Activated CD4-positive, CD25-positive, alpha-beta regulatory T cell treated with anti-CD3 and anti-CD28 coated beads, Interleukin-2, amount 50 U/mL, for 16 hours (primary cell): ENCODE data around the gene WDR27.

Experiments used
- DNase-seq: peaks from one replicate; pipeline ENCODE4 v3.0.0-alpha.2; 2020; ENCODE audit warnings: low read depth, low spot score

Gene WDR27

DNA sequence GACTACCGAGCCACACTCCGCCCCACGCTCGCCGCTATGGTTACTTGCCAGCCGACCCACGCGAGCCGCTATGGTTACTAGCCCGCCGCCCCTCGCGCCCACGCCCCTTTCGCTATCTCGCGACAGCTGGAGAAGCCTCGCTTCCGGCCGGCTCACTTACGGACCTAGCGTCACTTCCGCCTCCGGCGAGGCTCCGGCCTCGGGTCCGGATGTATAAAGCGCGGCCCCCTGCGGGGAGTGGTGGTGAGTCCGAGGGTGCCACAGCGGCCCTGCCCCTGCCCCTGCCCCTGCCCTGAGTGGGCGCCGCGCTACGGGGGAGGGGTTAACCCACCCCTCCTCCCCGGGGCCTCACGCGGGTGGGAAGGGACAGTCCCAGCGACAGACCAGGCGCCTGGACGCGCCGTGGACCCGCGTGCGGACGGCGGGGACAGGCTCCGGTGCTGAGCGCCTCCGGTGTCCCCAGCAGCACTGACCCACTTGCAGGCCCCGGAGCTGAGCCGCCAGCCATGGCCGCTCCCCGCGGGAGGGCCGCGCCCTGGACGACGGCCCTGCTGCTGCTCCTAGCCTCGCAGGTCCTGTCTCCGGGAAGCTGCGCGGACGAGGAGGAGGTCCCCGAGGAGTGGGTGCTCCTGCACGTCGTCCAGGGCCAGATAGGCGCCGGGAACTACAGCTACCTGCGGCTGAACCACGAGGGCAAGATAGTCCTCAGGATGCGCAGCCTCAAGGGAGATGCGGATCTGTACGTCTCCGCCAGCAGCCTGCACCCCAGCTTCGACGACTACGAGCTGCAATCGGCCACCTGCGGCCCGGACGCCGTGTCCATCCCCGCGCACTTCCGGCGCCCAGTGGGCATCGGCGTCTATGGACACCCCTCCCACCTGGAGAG, at the start of gene WDR27, which contains the start of gene C6orf120:
Gene WDR27 (minus strand): TSS at position 76 of the 886 bp plus-strand sequence. CDS start 13,024 bp downstream, outside the sequence.
Gene C6orf120 (plus strand): TSS at position 173 of the 886 bp plus-strand sequence. CDS start 334 bp downstream, at position 507.
- peak; percentile 96 for DNase-seq

DNA sequence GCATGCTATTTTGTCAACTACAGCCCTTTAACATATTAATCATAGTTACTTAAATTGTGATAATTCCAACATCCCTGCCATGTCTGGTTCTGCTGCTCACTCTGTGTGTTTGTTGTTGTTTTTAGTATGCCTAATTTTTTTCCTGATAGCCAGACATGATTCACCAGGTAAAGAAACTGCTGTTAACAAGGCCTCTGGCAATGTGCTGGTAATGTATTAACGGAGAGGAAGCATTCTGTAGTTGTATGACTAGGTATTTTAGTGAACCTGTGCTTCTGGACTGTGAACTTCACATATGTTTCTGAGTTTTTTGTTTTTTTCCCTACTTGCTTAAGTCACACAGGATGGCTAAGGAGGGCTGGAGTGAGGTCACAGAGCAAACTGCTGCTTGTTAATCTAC, 44.7 kb upstream of the WDR27 start:
- DNase-seq: no peak

DNA sequence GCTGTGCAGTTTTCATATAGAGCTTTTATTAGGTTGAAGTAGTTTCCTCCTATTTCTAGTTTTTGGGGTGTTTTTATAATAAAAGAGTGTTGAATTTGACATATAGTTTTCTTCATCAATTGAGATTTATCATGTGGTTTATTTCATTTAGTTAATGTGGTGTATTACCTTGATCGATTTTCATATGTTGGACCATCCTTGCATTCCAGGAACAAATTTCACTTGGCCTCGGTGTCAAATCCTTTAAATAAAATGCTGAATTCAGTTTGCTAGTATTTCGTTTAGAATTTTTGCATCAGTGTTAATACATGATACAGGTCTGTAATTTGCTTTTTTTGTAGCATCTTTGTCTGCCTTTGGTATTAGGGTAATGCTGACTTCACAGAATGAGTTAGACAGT, 43.6 kb upstream of the WDR27 start:
- no peak for DNase-seq

DNA sequence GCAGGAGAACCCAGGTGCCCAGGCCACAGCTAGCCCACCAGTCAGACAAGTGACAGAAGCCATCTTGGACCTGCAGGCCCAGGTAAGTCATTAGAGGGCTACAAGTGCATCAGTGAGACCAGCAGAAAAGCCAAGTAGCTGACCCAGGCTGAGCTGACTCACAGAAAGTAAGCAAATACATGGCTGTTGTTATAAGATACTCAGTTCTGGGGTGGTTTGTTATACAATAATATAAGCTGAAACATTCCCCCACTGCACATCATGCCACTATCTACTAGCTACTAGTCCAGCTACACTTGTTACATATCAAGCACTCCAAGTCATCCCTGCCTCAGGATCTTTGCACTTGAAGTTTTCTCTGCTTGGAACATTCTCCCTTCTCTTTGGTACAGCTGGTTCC, 39.5 kb upstream of the WDR27 start:
- DNase-seq: no peak

DNA sequence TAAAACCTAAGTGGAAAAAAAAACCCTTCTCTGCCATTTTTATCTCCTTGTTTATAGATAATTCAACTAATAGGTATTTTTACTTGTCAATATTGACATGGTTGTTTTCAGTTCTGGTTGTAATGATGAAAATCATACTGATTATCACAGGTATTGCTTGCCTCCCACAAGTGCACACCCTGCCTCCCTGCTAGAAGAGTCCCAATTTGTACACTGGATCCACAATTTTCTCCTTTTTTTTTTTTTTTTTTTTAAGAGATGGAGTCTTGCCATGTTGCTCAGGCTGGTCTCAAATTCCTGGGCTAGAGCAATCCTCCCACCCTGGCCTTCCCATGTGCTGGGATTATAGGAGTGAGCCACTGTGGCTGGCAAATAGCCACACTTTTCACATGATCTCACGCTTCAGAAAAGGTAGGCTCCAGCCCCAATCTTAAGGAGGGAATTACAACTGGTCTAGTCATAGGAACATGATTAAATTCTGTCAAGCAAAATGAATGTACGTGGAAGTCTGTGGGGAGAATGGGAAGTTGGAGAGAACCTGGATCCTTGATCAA, 37.2 kb upstream of the WDR27 start:
- no peak for DNase-seq

DNA sequence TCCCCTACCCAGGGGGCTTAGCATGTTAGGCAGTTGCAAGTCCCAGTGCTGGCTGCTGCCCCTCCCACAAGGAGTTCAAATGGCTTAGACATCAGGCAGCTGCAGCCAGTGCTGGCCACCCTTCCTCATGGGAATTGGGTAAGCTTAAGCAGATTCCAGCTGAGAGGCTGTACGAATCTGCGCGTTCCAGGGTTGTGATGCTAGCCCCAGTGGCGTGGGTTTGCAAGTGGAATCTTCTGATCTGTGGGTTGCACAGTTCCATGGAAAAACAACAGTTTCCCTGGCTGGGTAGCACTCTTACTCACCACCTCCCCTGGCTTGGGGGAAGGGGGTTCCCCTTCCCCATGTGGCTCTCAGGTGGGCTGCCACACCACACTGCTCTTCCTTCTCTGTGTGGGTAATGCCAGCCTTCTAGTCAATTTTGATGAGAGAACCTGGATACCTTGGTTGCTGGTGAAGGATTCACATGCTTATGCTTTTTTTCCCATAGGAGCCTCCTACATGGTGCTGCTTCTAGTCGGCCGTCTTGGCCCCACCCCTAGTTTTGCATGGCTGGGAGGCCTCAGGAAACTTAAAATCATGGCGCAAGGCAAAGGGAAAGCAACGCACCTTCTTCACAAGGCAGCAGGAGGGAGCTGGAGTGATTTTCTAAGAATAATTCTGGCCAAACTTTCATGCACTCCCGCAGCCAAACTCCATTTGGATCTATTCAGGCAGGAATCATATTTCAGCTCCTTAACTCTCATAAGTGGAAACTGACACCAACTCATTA, 36.6 kb upstream of the WDR27 start:
- no peak for DNase-seq

DNA sequence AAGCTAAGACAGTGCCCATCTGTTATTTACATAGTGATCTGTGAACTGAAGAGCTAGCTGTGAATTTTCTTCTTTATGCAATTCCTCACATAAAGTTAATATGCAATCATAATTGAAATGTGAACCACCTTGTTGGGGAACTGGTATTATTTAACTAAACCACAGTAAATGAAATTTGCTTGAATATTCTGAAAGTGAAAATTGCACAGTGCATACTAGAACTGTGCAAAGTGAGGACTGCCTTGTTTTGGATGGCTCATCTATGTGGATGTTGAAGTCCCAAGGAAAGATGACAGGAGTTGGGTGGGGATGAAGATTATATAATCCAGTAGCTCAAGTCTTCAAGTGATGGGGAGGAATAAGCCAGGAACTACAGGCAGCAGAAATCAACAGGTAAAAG, 28.1 kb upstream of the WDR27 start:
- DNase-seq: no peak

DNA sequence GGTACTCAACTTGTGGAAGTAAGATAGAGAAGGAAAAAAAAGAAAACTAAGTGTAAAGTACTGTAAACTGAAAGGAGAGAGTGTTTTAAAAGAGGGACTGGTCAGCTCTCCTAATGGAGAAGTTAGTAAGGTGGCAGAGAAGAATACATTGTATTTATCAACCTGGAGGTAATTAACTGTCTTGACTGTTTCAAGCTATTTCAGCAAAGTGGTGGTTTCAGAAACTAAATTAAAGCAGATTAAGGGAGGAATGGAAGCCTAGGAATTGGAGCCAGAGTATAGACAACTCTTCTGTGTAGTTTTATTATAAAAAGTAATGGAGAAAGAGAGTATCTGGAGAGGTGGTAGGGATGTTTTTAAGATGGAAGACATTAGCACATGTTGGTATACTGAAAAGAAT, 25.1 kb upstream of the WDR27 start:
- no peak for DNase-seq

DNA sequence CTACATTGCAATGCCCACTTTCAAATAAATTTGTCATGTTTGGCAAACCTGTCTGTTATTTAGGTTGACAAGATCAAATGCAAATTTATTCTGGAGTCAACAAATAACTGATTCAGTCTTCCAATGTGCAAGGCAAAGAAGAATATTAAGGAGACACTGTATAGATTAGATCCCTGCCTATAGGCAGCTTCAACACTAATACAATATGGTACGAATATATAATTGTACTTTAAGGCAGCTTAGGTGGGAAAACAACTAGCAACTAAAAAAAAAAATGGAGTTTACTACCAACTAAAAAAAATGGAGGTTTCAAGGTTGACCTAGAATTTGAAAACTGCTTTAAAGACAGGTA, 24.2 kb upstream of the WDR27 start:
- DNase-seq: no peak

DNA sequence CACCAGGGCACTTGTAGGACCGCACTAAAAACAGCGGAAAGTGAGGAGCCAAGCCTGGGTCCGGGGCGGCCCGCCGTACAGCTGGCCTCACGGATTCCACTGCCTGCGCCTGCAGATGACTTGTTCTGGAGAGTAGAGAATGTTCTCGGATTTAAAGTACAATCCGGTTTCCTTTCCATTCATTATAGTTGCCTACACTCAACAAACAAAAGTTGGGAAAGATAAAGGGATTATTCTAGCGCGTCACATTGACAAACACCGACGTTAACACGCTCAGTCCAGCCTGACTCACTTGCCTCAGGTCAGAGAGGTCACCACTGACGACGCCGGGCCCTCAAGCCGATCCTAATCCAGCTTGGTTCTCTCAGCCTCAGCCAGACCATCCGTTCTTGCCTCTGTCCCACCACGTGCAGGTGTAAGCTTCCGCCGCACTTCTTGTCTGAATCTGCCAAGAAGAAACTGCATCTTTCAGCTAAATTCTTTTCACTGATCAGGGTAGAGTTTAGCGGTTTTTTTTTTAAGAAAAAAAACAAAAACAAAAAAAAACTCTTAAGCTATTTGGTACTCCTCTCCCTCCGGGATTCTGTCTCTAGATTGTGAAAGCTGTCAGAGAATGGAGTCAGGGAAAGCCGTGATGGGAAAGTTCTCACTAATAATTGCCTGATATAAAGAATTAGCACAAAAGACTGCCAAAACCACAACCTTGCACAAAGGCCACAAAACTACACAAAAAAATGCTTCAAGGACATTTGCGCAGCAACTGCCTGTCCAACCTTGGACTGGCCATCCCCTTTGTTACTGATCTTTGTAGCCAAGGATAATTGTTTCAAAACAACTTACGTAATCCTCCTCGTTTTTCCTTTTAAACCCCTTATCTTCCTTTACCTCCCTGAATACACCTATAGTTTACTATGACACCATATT, 23.6 kb upstream of the WDR27 start:
- no peak for DNase-seq

DNA sequence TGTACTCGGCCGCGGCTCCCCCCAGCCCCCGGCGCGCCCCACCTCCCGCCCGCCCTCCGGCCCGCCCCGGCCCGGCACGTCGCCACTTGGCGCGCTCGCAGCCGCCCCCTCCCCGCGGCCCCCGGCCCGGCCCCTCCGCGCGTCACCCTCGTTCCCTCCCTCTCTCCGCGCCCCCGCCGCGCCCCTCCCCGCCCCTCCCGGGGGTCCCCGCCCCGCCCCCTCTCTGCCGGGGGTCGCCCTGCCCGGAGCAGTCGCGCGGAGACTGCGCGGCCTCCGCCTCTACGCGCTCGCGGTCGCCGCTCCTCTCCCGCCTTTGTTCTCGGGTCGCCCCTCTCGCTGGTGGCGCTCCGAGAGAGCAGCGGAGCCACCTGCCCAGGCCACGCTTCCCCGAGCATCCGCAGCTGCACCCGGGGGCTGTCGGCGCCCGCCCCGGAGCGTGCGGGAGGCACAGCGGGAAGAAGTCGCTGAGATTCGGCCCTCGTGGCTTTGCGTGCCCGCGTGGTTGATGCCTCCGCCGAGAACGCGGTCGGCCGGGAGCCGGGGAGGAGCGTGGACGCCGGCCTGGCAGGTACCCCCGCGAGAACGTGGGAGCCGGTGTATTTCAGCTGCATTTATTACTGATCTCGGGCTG, 22.8 kb upstream of the WDR27 start, which contains the start of gene PHF10:
Gene PHF10 (minus strand): TSS at position 7 of the 631 bp plus-strand sequence. CDS start 569 bp downstream, outside the sequence.
- peak; percentile 29 for DNase-seq

DNA sequence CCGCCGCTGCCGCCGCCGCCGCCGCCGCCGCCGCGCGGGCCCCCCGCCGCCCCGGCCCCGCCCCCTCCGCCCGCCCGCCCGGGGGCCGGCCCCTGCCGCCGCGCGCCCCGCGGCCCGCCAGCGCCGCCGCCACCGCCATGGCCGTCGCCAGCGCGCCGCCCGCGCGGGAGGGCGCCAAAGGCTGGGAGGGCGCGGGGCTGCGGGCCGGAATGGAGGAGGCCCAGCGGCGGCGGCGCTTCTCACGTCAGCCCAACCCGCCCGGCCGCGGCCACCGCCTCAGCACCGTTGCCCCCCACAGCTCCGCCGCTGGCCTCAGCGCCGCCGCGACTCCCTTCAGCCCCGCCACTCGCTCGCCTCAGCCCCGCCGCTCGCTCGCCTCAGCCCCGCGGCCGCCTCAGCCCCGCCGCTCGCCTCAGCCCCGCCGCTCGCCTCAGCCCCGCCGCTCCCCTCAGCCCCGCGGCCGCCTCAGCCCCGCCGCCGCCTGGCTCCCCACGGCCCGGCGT, 22.2 kb upstream of the WDR27 start:
- DNase-seq: no peak

DNA sequence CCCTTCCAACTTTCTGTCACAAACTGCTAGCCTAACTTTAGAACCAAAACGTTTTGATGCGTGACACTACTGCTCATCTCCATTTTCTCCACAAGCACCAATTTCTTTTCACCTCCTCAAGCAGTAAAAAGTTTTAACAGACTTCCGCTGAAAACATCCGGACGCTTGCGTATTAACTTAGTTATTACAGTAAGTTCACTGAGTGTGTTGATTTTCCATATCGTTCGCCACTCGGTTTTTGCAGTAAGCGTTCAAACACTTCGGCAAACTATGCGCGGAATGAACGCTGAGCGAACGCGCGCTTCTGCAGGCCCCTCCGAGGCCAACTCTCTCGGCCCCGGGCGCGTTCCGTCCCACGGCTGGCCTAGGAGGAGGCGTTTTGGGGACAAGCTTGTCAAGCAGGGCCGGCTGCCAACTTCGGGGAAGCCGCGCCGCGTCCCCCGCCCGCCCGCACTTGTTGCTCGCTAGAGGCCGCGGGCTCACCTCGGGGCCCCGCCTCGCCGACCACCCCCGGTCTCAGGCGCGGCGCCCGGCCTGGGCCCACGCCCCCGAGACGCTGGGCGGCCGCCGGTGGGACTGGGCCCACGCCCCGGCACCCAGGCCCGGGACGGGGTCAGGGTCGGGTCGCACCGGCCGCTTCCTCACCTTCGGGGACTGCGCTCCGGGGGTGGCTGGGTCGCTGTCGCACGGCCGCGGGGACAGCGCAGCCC, 21.5 kb upstream of the WDR27 start:
- peak; percentile 33 for DNase-seq

DNA sequence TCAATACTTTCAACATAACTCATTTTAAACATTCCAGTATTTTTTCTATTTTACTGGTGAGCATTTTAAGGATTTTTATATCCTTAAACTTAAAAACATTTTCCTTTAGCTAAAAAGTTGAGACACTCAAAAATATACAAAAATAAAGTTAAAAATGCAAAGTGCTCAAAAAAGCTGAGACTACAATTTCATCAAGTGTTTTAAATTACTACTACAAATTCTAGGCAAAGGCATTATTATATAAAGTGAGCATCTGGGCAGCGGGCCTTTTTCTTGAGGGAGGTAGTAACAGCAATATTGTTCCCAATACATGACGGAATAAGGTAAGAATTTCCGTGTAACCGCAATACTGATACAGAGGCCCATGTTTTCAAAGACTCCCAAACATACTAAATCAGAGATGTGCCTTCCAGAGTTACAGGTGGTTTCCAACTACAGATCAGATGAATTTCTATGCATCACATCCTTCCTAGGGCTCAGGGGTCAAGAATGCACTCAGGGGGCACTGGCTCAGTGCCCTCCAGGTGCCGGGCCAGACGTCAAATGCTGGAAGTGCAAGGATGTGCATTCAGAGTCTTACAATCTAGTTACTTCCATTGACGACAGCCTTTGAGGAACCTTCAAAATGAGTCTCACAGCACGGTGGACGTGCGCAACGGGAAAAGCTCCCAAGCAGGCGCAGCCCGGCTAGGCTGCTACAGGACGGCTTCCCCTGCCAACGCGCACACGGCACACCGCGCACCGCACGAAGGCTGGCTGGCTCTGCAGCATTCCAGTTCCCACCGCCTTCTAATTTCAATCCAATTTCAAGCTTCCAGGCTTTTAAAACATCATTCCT, 20.8 kb upstream of the WDR27 start:
- no peak for DNase-seq

DNA sequence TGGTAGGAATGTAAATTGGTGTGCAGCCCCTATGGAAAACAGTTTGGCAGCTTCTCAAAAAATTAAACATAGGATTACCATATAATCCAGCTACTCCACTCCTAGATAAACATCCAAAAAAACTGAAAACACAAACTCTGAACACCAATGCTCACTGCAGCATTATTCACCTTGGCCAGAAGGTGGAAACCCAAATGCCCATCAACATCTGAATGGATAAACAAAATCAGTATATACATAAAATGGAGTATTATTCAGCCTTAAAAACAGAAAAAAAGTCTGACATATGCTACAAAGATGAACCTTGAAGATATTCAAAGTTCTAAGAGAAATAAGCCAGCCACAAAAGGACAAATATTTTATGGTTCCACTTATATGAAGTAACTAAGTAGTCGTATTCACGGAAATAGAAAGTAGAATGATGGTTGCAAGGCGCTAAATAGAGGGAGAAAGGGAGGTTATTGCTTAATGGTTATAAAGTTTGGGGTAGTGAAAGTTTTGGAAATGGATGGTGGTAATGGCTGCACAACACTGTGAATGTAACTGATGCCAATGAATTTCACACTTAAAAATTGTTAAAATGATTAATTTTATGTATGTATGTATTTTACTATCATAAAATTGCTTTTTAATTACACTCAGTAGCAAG, 18.5 kb upstream of the WDR27 start:
- DNase-seq: no peak

DNA sequence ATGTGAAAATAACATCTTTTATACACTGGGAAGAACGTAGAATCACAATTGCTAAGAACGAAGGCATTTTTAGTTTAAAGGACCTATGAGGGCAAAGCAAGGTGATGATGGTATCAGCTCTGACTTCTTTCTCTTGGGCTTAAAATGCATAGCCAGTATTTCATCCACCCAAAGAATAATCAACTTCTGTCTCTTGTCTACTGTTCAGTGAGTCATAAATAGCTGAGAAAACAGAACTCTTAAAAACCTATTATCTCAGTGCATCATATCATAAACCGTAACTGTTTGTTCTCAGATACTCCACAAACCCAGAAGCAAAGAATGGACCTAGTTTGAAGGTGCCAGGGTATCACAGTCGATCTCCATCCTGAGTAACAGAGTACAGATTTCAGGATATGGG, 17.3 kb upstream of the WDR27 start:
- no peak for DNase-seq

DNA sequence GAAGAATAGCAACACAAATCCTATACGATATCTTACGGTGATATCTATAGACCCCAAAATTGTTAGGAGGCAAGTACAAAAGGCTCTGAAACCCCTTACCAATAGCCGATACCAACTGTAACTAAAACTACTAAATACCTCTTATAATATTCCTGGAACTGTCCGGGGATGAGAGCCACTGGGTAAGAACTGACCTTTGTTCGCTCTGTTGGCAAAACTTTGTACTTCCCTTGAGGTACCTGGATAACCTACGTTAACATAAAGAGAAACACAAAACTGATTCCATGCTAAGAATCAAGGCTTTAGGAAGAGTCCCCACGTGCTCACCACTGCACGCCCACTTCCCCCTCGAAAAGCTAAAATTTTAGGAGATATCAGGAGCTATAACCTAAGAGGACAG, 12.8 kb upstream of the WDR27 start:
- no peak for DNase-seq

DNA sequence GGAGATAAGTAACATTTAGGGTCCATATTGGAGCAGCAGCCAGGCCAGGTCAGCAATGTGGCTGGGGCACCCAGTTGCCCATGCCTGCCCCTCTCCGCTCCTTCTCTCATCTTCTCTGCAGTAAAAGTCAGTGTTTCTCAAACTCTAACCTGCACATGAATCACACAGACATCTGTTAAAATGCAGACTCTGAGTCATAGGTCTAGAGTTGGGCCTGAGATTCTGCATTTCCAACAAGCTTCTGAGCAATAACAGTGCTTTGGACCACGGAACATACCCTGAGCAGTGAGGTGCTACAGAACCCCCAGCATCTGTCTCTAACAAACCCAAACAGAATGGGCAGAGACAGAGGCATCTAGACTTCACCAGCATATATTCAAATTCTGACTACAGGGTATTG, 12.3 kb upstream of the WDR27 start:
- DNase-seq: no peak

DNA sequence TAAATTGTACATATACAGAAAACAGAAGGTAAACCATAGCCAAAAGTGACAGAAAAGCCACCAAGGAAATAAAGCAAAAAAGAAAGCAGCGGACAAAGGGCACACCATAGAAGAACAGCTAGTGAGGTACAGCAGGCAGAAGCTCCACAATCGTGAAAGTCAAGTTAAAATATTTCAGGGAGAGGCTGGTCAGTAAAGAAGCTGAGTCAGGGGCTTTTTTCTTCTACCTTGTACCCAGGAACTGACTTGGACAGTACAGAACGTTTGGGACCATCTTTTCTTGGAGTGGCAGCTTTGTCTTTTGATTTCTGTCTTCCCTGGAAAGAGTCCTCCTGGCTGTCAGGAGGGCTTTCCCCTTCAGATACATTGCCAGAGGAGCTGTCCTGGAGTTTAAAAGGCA, 8.2 kb upstream of the WDR27 start:
- no peak for DNase-seq
